PC-9 (cell line): ENCODE data around the gene ANAPC10.

Experiments
- CTCF ChIP-seq: fragments of 200-600 bp; sonication (generic); conservative IDR thresholded peaks from 2 replicates; pipeline ENCODE4 v1.6.1; 2017; ENCODE audit warnings: mixed run types, antibody characterized with exemption, mild to moderate bottlenecking, moderate library complexity
- EZH2 ChIP-seq: fragments of 200-600 bp; sonication (generic); IDR thresholded peaks from 2 replicates; pipeline ENCODE4 v1.8.0; 2017; ENCODE audit warnings: antibody characterized with exemption, low read depth

DNA sequence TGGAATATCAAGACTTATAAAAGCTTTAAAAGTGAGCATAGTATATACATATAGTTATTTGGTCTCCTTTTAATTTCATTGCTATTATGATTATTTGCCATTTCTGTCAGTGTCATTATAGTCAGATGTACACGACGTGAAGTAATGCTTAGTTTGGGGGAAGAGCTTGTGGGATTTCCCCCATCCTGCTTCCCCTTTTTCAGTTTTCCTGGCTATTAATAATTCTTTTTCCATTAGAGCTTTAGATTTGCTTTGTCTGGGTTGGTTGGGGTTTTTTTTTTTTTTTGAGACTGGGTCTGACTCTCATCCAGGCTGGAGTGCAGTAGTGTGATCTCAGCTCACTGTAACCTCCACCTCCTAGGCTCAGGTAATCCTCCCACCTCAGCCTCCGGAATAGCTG, 5.5 kb upstream of the ANAPC10 start:
- TF ChIP-seq CTCF (no peak), EZH2 (no peak)
